AG10803 (cell line): Measurements from ENCODE around the gene ASIC2.

Experiments
- DNase-seq: peaks from one replicate; pipeline ENCODE4 v3.0.0; 2010; ENCODE audit warnings: low read depth
- H3K4me3 ChIP-seq: 2 replicates; pipeline ENCODE4 v1.5.1; 2011; ENCODE audit warnings: mild to moderate bottlenecking, low read length, control low read depth
- TF ChIP-seq, protein P1 (sequence below): conservative IDR thresholded peaks from 2 replicates; pipeline ENCODE4 v1.5.1; 2011; ENCODE audit warnings: mild to moderate bottlenecking, low read length, control low read depth, inconsistent platforms

The ASIC2 gene

DNA sequence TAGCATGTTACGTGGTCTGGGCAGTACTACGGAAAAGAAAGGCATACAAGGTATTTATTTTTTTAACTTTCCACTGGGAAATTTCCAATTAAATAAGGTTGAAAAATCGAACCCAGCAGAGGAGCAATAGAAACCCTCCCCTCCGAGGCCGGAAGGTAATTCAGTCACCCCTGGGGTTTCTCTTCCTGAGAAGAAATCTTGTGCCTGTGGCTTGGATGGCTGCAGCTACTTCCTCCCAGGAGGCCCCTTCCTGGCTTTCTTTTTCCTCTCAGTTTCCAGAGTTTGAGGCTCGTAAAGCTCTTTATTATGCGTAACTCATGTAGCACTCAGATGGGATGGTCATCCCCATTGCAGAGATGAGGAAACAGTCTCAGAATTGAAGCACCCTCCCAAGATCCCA lies 140.3 kb downstream of the ASIC2 start:
- TF ChIP-seq, protein P1, sequence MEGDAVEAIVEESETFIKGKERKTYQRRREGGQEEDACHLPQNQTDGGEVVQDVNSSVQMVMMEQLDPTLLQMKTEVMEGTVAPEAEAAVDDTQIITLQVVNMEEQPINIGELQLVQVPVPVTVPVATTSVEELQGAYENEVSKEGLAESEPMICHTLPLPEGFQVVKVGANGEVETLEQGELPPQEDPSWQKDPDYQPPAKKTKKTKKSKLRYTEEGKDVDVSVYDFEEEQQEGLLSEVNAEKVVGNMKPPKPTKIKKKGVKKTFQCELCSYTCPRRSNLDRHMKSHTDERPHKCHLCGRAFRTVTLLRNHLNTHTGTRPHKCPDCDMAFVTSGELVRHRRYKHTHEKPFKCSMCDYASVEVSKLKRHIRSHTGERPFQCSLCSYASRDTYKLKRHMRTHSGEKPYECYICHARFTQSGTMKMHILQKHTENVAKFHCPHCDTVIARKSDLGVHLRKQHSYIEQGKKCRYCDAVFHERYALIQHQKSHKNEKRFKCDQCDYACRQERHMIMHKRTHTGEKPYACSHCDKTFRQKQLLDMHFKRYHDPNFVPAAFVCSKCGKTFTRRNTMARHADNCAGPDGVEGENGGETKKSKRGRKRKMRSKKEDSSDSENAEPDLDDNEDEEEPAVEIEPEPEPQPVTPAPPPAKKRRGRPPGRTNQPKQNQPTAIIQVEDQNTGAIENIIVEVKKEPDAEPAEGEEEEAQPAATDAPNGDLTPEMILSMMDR, result no peak
- no peak overlapping the region for H3K4me3 ChIP-seq
- DNase-seq, result no peak

DNA sequence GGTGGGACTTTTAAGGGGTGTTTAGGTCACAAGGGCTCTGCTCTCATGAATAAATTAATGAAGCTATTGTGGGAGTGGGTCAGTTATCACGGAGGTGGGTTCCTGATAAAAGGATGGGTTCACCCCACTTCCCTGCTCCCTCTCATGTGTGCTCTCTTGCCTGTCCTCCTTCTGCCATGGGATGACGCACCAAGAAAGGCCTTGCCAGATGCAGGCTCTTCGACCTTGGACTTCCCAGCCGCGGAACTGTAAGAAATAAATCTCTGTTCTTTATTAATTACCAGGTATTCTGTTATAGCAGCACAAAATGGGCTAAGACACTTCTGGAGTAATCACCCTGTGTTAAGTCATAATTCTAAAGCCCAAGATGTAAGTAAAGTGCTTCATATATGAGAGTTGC lies 141.5 kb downstream of the ASIC2 start:
- TF ChIP-seq, protein P1, result no peak
- no peak overlapping the region for H3K4me3 ChIP-seq
- no peak for DNase-seq

DNA sequence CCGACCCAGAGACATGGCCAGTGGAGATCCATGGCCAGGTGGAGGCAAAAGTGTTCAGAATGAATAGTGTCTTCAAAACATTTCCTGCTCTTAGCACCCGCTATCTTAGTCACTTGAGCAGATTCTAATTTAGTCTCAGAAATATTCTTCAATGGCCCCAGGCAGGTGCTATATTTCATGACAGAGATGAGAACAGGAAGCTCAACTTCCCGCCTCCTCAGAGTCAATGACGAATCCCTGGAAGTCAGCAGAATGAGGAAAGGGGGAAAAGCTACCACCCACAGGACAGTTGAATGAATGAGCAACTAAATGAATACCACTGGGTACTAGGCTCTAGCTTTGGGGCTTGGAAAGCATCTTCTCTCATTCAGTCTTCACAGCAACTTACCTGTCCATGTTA lies 147.2 kb downstream of the ASIC2 start:
- TF ChIP-seq, protein P1, result no peak
- DNase-seq, result no peak
- no peak overlapping the region for H3K4me3 ChIP-seq

DNA sequence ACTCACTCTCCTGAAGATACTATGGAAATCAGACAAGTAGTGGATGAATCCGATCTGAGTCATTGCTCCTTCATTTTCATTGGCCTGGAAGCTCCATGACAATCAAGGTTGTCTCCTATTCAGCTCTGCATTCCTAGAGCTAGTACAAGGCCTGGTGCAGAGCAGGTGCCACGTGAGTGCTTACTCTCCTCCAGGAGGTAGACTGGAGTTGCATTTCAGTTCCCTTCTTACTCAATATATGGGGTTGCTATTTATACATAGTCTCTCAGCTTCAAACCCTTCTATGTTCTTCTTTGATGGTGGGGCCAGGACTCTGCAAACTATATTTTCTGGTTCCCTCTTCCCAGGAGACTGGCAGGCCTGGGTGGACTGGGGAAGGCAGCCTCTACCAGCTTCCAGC lies 148.3 kb downstream of the ASIC2 start:
- TF ChIP-seq, protein P1, result no peak
- H3K4me3 ChIP-seq, result no peak overlapping the region
- no peak for DNase-seq

DNA sequence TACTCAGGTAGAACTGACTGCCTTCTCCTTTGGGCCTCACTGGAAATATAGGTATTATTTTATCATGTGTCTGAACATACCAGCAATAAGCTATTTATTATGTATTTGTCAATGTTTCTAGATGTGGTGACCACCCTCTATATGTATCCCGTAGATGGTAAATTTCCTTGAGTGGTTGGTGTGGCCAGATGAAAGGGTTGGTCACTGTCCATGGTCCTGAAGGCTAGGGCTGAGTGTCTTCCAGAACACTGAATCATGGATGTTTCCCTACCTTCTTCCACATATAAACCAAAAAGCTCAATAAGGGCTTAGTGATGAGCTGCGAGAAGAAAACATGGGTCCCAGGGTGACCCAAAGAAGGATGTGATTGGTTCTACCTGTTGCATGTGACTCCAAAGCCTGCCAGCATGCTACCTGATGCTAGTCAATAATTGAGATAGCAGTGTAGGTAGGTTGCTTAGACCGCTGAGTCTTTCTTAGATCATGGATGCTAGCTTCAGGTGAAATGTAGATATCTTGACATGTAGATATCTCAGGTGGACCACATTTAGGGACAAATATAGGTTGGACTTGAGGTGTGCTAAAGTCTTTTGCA lies 150.3 kb downstream of the ASIC2 start:
- no peak overlapping the region for H3K4me3 ChIP-seq
- TF ChIP-seq, protein P1, result no peak
- DNase-seq, result peak; percentile 6

DNA sequence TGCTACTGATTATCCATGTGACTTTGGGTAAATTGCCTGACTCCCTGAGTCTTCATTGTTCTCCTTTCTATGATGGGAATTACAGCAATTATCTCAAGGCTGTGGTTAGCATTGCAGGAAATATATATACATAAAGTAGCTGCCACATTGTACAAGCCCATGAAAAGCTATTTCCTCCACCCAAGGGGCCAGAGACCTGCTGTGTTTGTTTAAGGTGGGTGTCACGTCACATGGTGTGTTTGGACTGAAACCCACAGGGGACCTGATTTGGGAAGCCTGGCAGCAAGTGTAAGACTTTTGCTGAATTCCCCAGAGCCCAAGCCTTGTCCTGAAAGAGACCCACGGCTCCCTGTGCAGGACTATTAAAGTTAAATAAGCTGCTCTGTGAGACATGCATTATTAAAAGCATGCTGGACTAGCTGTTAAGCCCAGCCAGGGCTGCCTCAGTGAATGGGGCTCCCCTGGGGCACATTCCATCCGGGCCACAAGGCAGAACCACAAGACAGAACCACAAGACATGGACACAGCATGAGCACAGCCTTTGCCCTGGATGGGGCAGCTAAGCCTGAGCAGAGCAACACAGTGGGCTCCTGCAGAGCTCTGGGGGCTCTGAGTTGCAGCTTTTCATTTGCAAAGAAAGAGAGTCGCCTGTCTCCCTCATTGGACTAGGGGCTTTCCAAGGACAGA lies 152.5 kb downstream of the ASIC2 start:
- DNase-seq, result no peak
- TF ChIP-seq, protein P1, result no peak
- H3K4me3 ChIP-seq, result no peak overlapping the region

DNA sequence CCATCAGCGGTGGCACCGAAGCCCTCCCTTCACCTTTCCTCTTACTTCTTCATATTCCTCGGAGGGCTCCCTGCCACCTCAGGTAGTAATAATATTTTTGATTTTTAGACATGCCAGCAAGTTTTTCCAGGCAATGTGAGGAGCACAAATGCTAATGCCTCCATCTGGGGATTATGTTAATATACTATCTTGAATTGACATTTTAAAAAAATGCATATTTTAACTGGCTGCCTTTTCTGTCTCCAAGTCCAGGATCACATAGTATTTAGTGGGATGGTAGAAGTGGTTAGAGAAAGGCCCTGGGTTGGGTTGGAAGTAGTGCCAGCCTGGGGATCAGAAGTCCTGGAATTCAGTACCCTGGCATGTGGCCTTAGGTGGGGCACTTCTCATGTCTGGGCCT lies 154.5 kb downstream of the ASIC2 start:
- H3K4me3 ChIP-seq, result no peak overlapping the region
- TF ChIP-seq, protein P1, result no peak
- no peak for DNase-seq
